22Rv1 (cell line): ENCODE results near the gene SLC66A2.

Source experiments
- H3K27ac ChIP-seq: fragments of 450-650 bp; 2 replicates; pipeline ENCODE4 v1.5.1; 2017
- ZFX ChIP-seq: fragments of 450-650 bp; IDR thresholded peaks from 2 replicates; pipeline ENCODE4 v1.6.1; 2017; ENCODE audit warnings: antibody characterized with exemption, borderline replicate concordance
- TF ChIP-seq, protein P1 (sequence below): fragments of 450-650 bp; IDR thresholded peaks from 2 replicates; pipeline ENCODE4 v1.5.1; 2017; ENCODE audit warnings: mild to moderate bottlenecking

SLC66A2 gene

DNA sequence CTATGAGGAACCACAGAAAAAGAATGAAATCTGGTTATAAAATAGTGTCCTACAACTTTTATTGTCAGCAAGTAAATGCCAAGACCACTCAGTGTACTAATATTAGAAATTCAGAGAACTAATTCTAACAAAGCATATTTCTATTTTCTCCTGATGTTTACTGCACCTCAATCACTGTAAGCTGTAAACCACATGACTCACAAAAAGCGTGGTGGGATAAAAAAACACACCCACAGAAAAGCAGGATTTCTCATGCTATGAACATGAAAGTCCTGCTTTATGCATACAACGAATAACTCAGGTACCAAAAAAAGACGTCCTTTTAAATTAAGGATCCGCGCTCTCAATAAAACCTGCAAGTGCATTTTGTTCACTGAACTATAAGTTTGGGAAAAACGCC is 36.1 kb upstream of the SLC66A2 start:
- peak overlapping the region; percentile 90 for H3K27ac ChIP-seq
- TF ChIP-seq, protein P1, sequence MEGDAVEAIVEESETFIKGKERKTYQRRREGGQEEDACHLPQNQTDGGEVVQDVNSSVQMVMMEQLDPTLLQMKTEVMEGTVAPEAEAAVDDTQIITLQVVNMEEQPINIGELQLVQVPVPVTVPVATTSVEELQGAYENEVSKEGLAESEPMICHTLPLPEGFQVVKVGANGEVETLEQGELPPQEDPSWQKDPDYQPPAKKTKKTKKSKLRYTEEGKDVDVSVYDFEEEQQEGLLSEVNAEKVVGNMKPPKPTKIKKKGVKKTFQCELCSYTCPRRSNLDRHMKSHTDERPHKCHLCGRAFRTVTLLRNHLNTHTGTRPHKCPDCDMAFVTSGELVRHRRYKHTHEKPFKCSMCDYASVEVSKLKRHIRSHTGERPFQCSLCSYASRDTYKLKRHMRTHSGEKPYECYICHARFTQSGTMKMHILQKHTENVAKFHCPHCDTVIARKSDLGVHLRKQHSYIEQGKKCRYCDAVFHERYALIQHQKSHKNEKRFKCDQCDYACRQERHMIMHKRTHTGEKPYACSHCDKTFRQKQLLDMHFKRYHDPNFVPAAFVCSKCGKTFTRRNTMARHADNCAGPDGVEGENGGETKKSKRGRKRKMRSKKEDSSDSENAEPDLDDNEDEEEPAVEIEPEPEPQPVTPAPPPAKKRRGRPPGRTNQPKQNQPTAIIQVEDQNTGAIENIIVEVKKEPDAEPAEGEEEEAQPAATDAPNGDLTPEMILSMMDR = no peak

DNA sequence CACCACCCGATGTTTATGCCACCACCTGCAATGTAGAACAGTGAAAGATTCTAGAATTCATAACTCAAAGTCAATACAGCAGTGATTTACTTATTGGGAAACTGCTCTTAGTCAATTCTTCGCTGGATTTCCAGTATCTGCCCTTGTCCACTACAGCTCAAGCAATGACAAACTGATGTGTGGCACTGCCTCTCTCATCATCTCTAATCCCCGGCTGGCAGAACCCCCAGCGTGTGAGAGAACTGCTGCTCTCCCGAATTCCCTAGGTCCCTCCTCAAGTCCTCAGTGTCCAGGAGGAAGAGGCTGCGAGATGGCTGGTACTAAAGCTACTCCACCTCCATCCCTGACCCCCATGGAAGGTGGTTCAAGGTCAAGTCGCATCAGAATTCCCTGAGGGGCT is 35.3 kb upstream of the SLC66A2 start:
- no peak overlapping the region for H3K27ac ChIP-seq
- TF ChIP-seq, protein P1 = no peak
- no peak for TF ChIP-seq ZFX

DNA sequence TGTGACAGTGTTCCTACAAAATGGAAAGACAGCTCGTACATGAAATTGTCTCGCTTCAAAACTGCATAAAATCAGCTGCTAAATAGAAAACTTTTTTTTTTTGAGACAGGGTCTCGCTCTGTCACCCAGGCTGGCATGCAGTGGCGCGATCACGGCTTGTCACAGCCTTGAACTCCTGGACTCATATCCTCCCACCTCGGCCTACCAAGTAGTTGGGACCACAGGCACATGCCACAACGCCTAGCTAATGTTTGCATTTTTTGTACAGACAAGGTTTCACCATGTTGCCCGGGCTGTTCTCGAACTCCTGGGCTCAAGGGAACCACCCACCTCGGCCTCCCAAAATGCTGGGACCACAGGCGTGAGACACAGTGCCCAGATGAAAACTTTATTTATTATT is 33.7 kb upstream of the SLC66A2 start:
- TF ChIP-seq ZFX = no peak
- TF ChIP-seq, protein P1 = no peak

DNA sequence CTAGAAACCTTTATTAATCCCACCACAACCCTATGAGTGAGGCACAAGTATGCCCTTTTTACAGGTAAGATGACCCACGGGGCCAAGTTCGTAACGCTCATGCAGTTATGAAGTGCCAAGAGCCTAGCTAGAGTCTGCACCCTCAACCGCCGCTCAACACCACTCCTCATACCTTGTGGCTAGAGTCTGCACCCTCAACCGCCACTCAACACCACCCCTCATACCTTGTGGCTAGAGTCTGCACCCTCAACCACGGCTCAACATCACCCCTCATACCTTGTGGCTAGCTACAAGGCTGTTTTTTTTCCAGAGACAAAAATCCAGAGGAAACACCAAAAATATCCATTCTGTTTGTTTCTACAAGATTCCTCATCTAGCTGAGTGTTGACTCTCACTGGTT is 32.3 kb upstream of the SLC66A2 start:
- H3K27ac ChIP-seq = no peak overlapping the region
- TF ChIP-seq, protein P1 = no peak
- no peak for TF ChIP-seq ZFX

More for the DNA sequence above, 33.7 kb upstream of the SLC66A2 start:
- H3K27ac ChIP-seq = no peak overlapping the region

DNA sequence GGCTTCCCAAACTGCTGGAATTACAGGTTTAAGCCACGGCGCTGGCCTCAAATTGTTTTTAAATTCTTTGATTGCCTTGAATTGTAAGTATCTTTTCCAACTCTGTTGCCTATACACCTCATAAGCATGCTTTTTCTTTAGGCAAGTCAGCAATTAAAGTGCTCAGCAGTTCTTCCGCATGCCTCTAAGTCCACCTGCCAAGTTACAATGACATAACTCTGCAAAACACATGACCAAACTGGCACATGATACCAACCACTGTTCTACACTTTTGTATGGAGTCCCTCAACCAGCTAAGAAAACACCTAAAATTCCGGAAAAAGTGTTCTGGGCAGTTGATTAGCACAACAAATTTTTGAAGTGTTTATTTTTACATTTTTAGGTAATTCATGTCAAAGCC is 31.8 kb upstream of the SLC66A2 start:
- no peak overlapping the region for H3K27ac ChIP-seq
- TF ChIP-seq, protein P1 = no peak
- no peak for TF ChIP-seq ZFX

DNA sequence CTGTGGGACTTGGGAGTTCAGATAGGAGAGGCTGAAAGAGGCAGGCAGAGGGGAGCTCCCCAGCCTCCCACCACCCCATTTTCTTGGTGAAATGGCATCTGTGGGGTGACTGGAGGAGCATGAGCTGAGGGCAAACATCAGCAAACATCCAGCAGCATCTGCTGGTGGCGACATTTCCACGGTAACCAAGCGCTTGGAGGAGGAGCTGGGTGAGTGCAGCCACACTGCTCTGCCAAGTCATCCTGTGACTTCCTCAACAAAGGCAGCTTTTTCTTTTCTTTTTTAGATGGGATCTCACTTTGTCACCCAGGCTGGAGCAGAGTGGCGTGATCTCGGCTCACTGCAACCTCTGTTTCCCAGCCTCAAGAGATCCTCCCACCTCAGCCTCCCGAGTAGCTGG is 31.3 kb upstream of the SLC66A2 start:
- no peak overlapping the region for H3K27ac ChIP-seq
- TF ChIP-seq, protein P1 = no peak
- TF ChIP-seq ZFX = no peak

DNA sequence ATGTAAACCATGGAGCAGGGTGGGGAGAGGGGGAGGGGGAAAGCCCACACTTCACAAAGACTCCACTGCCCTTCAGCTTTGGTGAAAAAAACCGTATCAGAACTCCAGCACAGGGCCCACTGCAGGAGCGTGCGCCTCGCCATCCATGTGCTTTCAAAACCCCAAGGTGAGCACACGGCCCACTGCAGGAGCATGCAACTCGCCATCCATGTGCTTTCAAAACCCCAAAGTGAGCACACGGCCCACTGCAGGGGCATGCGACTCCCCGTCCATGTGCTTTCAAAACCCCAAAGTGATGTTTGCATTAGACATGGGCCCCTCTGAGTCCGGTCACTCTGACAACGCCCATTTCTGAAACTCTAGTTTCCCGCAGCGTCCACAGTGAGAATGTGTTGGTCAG is 29.1 kb upstream of the SLC66A2 start:
- H3K27ac ChIP-seq = no peak overlapping the region
- TF ChIP-seq, protein P1 = no peak
- TF ChIP-seq ZFX = no peak
